Breast epithelium (tissue), 4 donors: ENCODE measurements around the gene CDH8. TPM values are rescaled to one million over a fixed set of nuclear protein-coding genes. Genes with fewer than 3 reads are reported as not detected.

Experiments used
- DNase-seq, 2 donors: peaks; one replicate each; pipeline ENCODE4 v3.0.0-alpha.2; 2019; ENCODE audit warnings: low spot score in 2 of 2
- H3K27ac ChIP-seq, 2 donors: fragments of 200-600 bp; sonication (generic) in 1 of 2; one replicate each; pipeline ENCODE4 v1.5.1; 2016 to 2019; ENCODE audit warnings: mild to moderate bottlenecking in 1 of 2
- H3K27me3 ChIP-seq, 2 donors: fragments of 200-600 bp; sonication (generic) in 1 of 2; one replicate each; pipeline versions ENCODE4 v1.5.1 to v1.6.0; 2017 to 2019; ENCODE audit warnings: control low read depth in 1 of 2, mild to moderate bottlenecking in 1 of 2
- H3K36me3 ChIP-seq: fragments of 200-600 bp; one replicate; pipeline ENCODE4 v1.5.1; 2019
- H3K4me1 ChIP-seq, 2 donors: fragments of 200-600 bp; sonication (generic); one replicate each; pipeline ENCODE4 v1.5.1; 2016 to 2019; ENCODE audit warnings: control low read depth in 1 of 2
- H3K4me3 ChIP-seq, 3 donors: fragments of 200-600 bp; sonication (generic); 1 replicate in 2 of 3; 2 replicates in 1 of 3; pipeline ENCODE4 v1.5.1; 2016 to 2019; ENCODE audit warnings: mild to moderate bottlenecking in 3 of 3, moderate library complexity in 2 of 3
- H3K9me3 ChIP-seq, 2 donors: fragments of 200-600 bp; sonication (generic) in 1 of 2; one replicate each; pipeline ENCODE4 v1.5.1; 2016 to 2019; ENCODE audit warnings: control low read depth in 1 of 2
- CTCF ChIP-seq, 3 donors: fragments of 450-650 bp; IDR thresholded peaks; one replicate each; pipeline ENCODE4 v1.5.1; 2016 to 2017; ENCODE audit warnings: antibody characterized with exemption in 3 of 3, mild to moderate bottlenecking in 3 of 3, moderate library complexity in 3 of 3
- POLR2A ChIP-seq: fragments of 450-650 bp; IDR thresholded peaks from one replicate; pipeline ENCODE4 v1.6.1; 2016; ENCODE audit warnings: antibody characterized with exemption, mild to moderate bottlenecking, moderate library complexity
- POLR2AphosphoS5 ChIP-seq, 3 donors: sonication (generic); formaldehyde crosslinking; IDR thresholded peaks; one replicate each; pipeline ENCODE4 v1.6.1; 2017; ENCODE audit warnings: antibody characterized with exemption in 3 of 3
- intact Hi-C: fragments of 100-400 bp; cut with DNase I; formaldehyde crosslinking; loops from one replicate; pipeline ENCODE4 v1.15.1; 2023; ENCODE audit warnings: low total_unique reads
- total RNA-seq, 3 donors: library from RNA; depleted of rRNA; stranded (reverse); fragments of >200 nt; gene quantifications; one replicate each; pipeline ENCODE4 v1.1.0, GENCODE V29; 2016

The CDH8 gene
- total RNA-seq, 3 donors from 2014 or later = under 0.01 to 0.15 TPM; not detected in 1

- intact Hi-C loops = no loop called here
- TF ChIP-seq POLR2A (no peak), POLR2AphosphoS5 (IDR thresholded peaks at IDR 0.05) (no peak), CTCF (IDR thresholded peaks at IDR 0.05) (no peak)
- H3K27ac ChIP-seq = no peak overlapping the region
- H3K27me3 ChIP-seq = no peaks in the 10 kb centered on the region
- no peaks in the 10 kb centered on the region for H3K4me1 ChIP-seq
- no peaks in the 10 kb centered on the region for H3K36me3 ChIP-seq
- DNase-seq = no peak
- H3K9me3 ChIP-seq = no peaks in the 10 kb centered on the region
- H3K4me3 ChIP-seq = no peak overlapping the region
These were observed 351.7 kb downstream of the CDH8 start for GRCh38 chr16:61684541-61684940.

GRCh38 chr16:61681673-61682072 lies 354.6 kb downstream of the CDH8 start:
- no peak overlapping the region for H3K27ac ChIP-seq
- no peak for TF ChIP-seq CTCF (IDR thresholded peaks at IDR 0.05)
- no peak for TF ChIP-seq POLR2AphosphoS5 (IDR thresholded peaks at IDR 0.05)
- no peak for TF ChIP-seq POLR2A
- intact Hi-C loops = no loop called here
- no peak overlapping the region for H3K4me3 ChIP-seq
- H3K27me3 ChIP-seq = no peaks in the 10 kb centered on the region
- no peaks in the 10 kb centered on the region for H3K9me3 ChIP-seq
- H3K36me3 ChIP-seq = no peaks in the 10 kb centered on the region
- no peak for DNase-seq
- no peaks in the 10 kb centered on the region for H3K4me1 ChIP-seq

- Histone ChIP-seq H3K36me3 (no peaks in the 10 kb centered on the region), H3K9me3 (no peaks in the 10 kb centered on the region), H3K4me3 (no peak overlapping the region), H3K4me1 (no peaks in the 10 kb centered on the region), H3K27ac (no peak overlapping the region), H3K27me3 (no peaks in the 10 kb centered on the region)
- DNase-seq = no peak
- TF ChIP-seq POLR2A = no peak
- TF ChIP-seq POLR2AphosphoS5 (IDR thresholded peaks at IDR 0.05) = no peak
- no peak for TF ChIP-seq CTCF (IDR thresholded peaks at IDR 0.05)
- intact Hi-C loops = no loop called here
These were observed 355.1 kb downstream of the CDH8 start for GRCh38 chr16:61681124-61681523.

DNA sequence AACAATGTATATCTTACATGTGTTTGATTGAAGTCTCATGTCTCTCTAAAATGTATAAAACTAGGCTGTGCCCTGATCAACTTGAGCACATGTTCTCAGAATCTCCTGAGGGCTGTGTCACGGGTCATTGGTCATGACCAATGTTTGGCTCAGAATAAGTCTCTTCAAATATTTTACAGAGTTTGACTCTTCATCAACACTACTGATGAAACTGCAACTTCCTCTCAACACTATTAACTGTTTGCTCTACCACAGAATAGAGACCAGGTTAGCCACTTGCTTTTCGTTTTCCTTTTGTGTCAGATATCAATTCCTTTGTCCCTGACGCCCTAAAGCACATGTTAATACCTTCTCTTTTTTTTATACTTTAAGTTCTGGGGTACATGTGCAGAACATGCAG lies 358.1 kb downstream of the CDH8 start:
- Histone ChIP-seq H3K27ac (no peak overlapping the region), H3K4me1 (no peaks in the 10 kb centered on the region), H3K27me3 (no peaks in the 10 kb centered on the region), H3K36me3 (no peaks in the 10 kb centered on the region), H3K4me3 (no peak overlapping the region), H3K9me3 (no peaks in the 10 kb centered on the region)
- TF ChIP-seq CTCF (IDR thresholded peaks at IDR 0.05) (no peak), POLR2AphosphoS5 (IDR thresholded peaks at IDR 0.05) (no peak), POLR2A (no peak)
- intact Hi-C loops = no loop called here
- no peak for DNase-seq

DNA sequence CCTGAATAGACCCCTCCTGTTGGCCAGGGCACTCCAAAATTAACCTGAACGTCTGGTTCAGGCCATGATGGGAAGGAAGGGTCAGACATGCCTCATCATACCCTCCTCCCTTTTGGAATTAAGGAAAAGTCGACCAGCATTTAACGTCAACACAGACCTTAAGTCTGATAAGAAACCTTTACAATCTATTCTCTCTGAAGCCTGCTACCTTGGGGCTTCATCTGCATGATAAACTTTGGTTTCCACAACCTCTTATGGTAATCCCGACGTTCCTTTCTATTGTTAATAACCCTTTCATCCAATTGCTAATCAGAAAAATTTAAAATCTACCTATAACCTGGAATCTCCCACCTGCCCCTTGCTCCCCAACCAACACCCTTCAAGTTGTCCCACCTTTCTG lies 358.5 kb downstream of the CDH8 start:
- no peaks in the 10 kb centered on the region for H3K36me3 ChIP-seq
- no peaks in the 10 kb centered on the region for H3K4me1 ChIP-seq
- no peaks in the 10 kb centered on the region for H3K27me3 ChIP-seq
- no peak overlapping the region for H3K27ac ChIP-seq
- no peaks in the 10 kb centered on the region for H3K9me3 ChIP-seq
- intact Hi-C loops = no loop called here
- no peak overlapping the region for H3K4me3 ChIP-seq
- no peak for TF ChIP-seq CTCF (IDR thresholded peaks at IDR 0.05)
- DNase-seq = no peak
